ENCODE results near the gene PRTN3. TPM values are rescaled to one million over a fixed set of nuclear protein-coding genes. Genes with fewer than 3 reads are reported as not detected.
"Not testable (repeated sequence)": the region's sequence is repeated elsewhere in the genome, so short reads cannot be mapped to it uniquely, and the experiment has no call there.

The PRTN3 gene
- total RNA-seq, 1 experiment from 2014 or later = 2.7 TPM

- no peak for ATAC-seq
These were observed 24.3 kb upstream of the PRTN3 start for GRCh38 chr19:816500-816857.

DNA sequence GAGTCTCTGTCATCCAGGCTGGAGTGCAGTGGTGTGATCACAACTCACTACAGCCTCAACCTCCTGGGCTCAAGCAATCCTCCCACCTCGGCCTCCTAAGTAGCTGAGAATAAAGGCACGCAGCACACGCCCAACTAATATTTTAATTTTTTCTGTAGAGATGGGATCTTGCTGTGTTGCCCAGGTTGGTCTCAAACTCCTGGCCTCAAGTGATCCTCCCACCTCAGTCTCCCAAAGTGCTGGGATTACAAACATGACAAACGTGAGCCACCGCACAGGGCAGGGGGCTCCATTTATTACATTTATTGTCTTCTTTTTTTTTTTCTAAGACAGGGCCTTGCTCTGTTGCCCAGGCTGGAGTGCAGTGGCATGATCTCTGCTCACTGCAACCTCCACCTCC is 20.6 kb upstream of the PRTN3 start:
- intact Hi-C loops (cut with micrococcal nuclease); H3K4me1 ChIP-seq (ENCODE audit: control insufficient read depth in 1 of 2, insufficient read depth in 2 of 2, low read length in 2 of 2); H3K36me3 ChIP-seq (ENCODE audit: control insufficient read depth in 1 of 2, insufficient read depth in 2 of 2, low read length in 2 of 2); H3K4me2 ChIP-seq (ENCODE audit: low read length); H3K4me3 ChIP-seq (replicated peaks in 1 of 2; ENCODE audit: low read depth in 1 of 2, low read length in 2 of 2); H3K9ac ChIP-seq (ENCODE audit: low read length); H3K27me3 ChIP-seq (ENCODE audit: insufficient read depth, low read length); BruUV-seq (replicated peaks); RAD21 ChIA-PET (ENCODE audit: low non-redundant PET in 1 of 2, low total read pairs in 2 of 2, uncharacterized antibody in 2 of 2, unreplicated experiment in 2 of 2); H4K20me1 ChIP-seq (ENCODE audit: insufficient read depth); H3K27ac ChIP-seq (ENCODE audit: low read depth, low read length); H3K9me3 ChIP-seq (ENCODE audit: control insufficient read depth in 1 of 2, insufficient read depth in 1 of 2, low read depth in 1 of 2, low read length in 2 of 2); CTCF ChIA-PET; H2AFZ ChIP-seq (ENCODE audit: low read depth, low read length, poor library complexity, severe bottlenecking); H3K79me2 ChIP-seq (ENCODE audit: insufficient read depth, low read length); H3K9me2 ChIP-seq (ENCODE audit: insufficient read depth); DNase-seq (ENCODE audit: low read depth, low spot score); ATAC-seq; POLR2A ChIA-PET: not testable (repeated sequence)

More at GRCh38 chr19:816500-816857, 24.3 kb upstream of the PRTN3 start:
- no peak overlapping the region for H2AFZ ChIP-seq (ENCODE audit: low read depth, low read length, poor library complexity, severe bottlenecking)
- ChIA-PET RAD21 (ENCODE audit: low non-redundant PET in 1 of 2, low total read pairs in 2 of 2, uncharacterized antibody in 2 of 2, unreplicated experiment in 2 of 2) (no interaction called here), POLR2A (no interaction called here), CTCF (no interaction called here)
- no peak overlapping the region for H3K4me3 ChIP-seq (replicated peaks in 1 of 2; ENCODE audit: low read depth in 1 of 2, low read length in 2 of 2)
- TF ChIP-seq YY1 (IDR thresholded peaks at IDR 0.05; ENCODE audit: extremely low read depth, insufficient replicate concordance, low read depth, low read length) (no peak), REST (IDR thresholded peaks at IDR 0.05; ENCODE audit: low read depth) (no peak), POLR2A (IDR thresholded peaks at IDR 0.05; ENCODE audit: borderline replicate concordance, extremely low read depth, insufficient read depth, insufficient read length) (no peak), SP1 (IDR thresholded peaks at IDR 0.05; ENCODE audit: low read depth) (no peak), ATF3 (IDR thresholded peaks at IDR 0.05) (no peak), EGR1 (IDR thresholded peaks at IDR 0.05; ENCODE audit: low read depth) (no peak), ELF1 (IDR thresholded peaks at IDR 0.05; ENCODE audit: borderline replicate concordance, low read depth) (no peak), POLR2AphosphoS5 (IDR thresholded peaks at IDR 0.05; ENCODE audit: low read depth, low read length) (no peak), CBX3 (IDR thresholded peaks at IDR 0.05; ENCODE audit: low read depth) (no peak), EZH2 (IDR thresholded peaks at IDR 0.05) (no peak)
- no peak overlapping the region for H3K4me2 ChIP-seq (ENCODE audit: low read length)
- H3K9me3 ChIP-seq (ENCODE audit: control insufficient read depth in 1 of 2, insufficient read depth in 1 of 2, low read depth in 1 of 2, low read length in 2 of 2) = no peaks in the 10 kb centered on the region
- no peaks in the 10 kb centered on the region; the same call in 1 of the 2 replicates for H4K20me1 ChIP-seq (ENCODE audit: insufficient read depth)
- no peak for DNase-seq (ENCODE audit: low read depth, low spot score)
- peaks cover under 1% of the 10 kb centered on the region; the same call in 1 of the 2 replicates for H3K79me2 ChIP-seq (ENCODE audit: insufficient read depth, low read length)
- intact Hi-C loops (cut with micrococcal nuclease) = no loop called here
- no peaks in the 10 kb centered on the region for H3K27me3 ChIP-seq (ENCODE audit: insufficient read depth, low read length)
- no peak overlapping the region for H3K27ac ChIP-seq (ENCODE audit: low read depth, low read length)
- H3K9me2 ChIP-seq (ENCODE audit: insufficient read depth) = no peaks in the 10 kb centered on the region
- no peak overlapping the region for H3K9ac ChIP-seq (ENCODE audit: low read length)
- no TSS peak for BruUV-seq (replicated peaks)
- no peaks in the 10 kb centered on the region for H3K4me1 ChIP-seq (ENCODE audit: control insufficient read depth in 1 of 2, insufficient read depth in 2 of 2, low read length in 2 of 2)
- H3K36me3 ChIP-seq (ENCODE audit: control insufficient read depth in 1 of 2, insufficient read depth in 2 of 2, low read length in 2 of 2) = peaks cover 0 to 3% of the 10 kb centered on the region in 2 experiments; a peak in 1 of 4 replicates

Measured in HCT116 (cell line).